SU-DHL-6 (cell line): ENCODE results near the gene HPCAL4.

ENCODE experiments used
- H2AFZ ChIP-seq: fragments of 200-600 bp; sonication (generic); 2 replicates; pipeline ENCODE4 v1.6.1; 2014; ENCODE audit warnings: low read depth, mild to moderate bottlenecking, moderate library complexity, mixed read lengths, antibody characterized with exemption, low read length; ENCODE audit not compliant: severe bottlenecking
- H3F3A ChIP-seq: fragments of 200-600 bp; shearing (Covaris generic); 2 replicates; pipeline ENCODE4 v1.6.0; 2016; ENCODE audit warnings: antibody characterized with exemption, mild to moderate bottlenecking; ENCODE audit not compliant: insufficient read depth
- H3K27ac ChIP-seq: fragments of 200-600 bp; sonication (generic); 2 replicates; pipeline ENCODE4 v1.5.1; 2016; ENCODE audit warnings: low read depth, mild to moderate bottlenecking, low read length, moderate library complexity, mixed read lengths
- H3K27me3 ChIP-seq: fragments of 200-600 bp; sonication (generic), shearing (Covaris generic); 2 replicates; pipeline ENCODE4 v1.6.0; 2014; ENCODE audit warnings: mild to moderate bottlenecking, low read length
- H3K36me3 ChIP-seq: fragments of 200-600 bp; sonication (generic); 2 replicates; pipeline ENCODE4 v1.6.1; 2014; ENCODE audit warnings: mild to moderate bottlenecking, low read length, mixed read lengths
- H3K4me2 ChIP-seq: fragments of 300-600, 200-600 bp; shearing (Covaris generic), sonication (generic); 2 replicates; pipeline ENCODE4 v1.6.0; 2014; ENCODE audit warnings: low read length, low read depth, mild to moderate bottlenecking; ENCODE audit not compliant: poor library complexity, severe bottlenecking
- H3K4me3 ChIP-seq: fragments of 200-600 bp; sonication (generic); 2 replicates; pipeline ENCODE4 v1.5.1; 2014; ENCODE audit warnings: antibody characterized with exemption, low read length, mild to moderate bottlenecking, mixed read lengths; ENCODE audit not compliant: insufficient read depth, poor library complexity, severe bottlenecking
- H3K79me2 ChIP-seq: fragments of 200-600 bp; sonication (generic); 2 replicates; pipeline ENCODE4 v1.6.1; 2014; ENCODE audit warnings: mild to moderate bottlenecking, low read length, moderate library complexity; ENCODE audit not compliant: insufficient read depth
- H3K9ac ChIP-seq: fragments of 200-600 bp; sonication (generic); 2 replicates; pipeline ENCODE4 v1.7.0; 2014; ENCODE audit warnings: mild to moderate bottlenecking, low read length
- H3K9me2 ChIP-seq: fragments of 200-600 bp; sonication (generic); replicated peaks from 2 replicates; pipeline ENCODE4 v1.6.1; 2014; ENCODE audit warnings: low read length; ENCODE audit not compliant: insufficient read depth
- H3K9me3 ChIP-seq: fragments of 200-600 bp; sonication (generic); 2 replicates; pipeline ENCODE4 v1.6.1; 2014; ENCODE audit warnings: low read length, mixed read lengths; ENCODE audit not compliant: insufficient read depth
- H4K20me1 ChIP-seq: fragments of 200-600 bp; sonication (generic); 2 replicates; pipeline ENCODE4 v1.6.1; 2014; ENCODE audit warnings: low read depth, mild to moderate bottlenecking, antibody characterized with exemption, low read length, moderate library complexity, mixed read lengths
- EZH2phosphoT487 ChIP-seq: fragments of 200-600 bp; sonication (generic), shearing (Covaris generic); conservative IDR thresholded peaks from 2 replicates; pipeline ENCODE4 v1.6.1; 2018; ENCODE audit warnings: mild to moderate bottlenecking, antibody characterized with exemption, low read length, moderate library complexity, mixed read lengths
- TF ChIP-seq, protein P1 (sequence below): fragments of 200-600 bp; sonication (generic); IDR thresholded peaks from one replicate; pipeline ENCODE4 v1.5.1; 2017; ENCODE audit warnings: antibody characterized with exemption, mild to moderate bottlenecking, low read length, moderate library complexity; ENCODE audit not compliant: insufficient read depth, poor library complexity, severe bottlenecking

The HPCAL4 gene

DNA sequence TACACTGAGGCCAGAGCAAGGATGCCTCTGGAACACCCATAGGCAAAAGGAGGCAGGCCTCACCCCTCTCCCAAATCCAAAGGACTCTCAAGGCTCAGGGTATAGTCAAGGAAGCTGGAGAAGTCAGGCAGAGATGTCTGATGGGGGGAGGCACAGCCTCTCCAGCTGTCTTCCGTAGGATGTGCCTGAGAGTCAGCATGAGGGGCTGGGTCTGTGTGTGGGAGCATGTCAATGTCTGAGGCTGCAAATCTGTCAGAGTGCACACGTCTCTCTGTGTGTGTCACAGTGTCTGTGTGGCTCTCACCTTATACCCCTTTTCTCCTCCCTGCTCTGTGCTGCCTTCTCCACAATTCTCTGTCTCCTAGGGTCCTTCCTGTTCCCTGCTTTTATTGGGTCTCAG is 4.0 kb downstream of the HPCAL4 start:
- H3K9me3 ChIP-seq = no peaks in the 10 kb centered on the region
- H3K27me3 ChIP-seq = no peaks in the 10 kb centered on the region

DNA sequence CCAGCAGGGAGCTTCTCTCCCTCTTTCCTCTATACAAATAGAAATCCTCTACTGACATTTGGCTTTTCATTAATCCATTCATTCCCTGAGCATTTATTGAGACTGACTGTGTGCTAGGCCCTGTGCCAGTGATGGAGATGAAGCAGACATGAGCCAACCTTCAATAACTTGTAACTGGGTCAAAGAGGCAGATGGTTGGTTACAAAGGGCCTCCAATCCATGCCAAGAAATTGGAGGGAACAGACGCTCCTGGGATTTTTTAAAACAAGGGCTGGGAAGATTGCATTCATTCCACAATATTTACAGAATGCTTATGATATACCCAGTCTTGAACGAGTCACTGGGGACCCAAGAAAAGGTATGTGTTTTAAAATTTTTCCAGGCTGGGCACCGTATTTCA is 6.2 kb downstream of the HPCAL4 start:
- no peak for TF ChIP-seq EZH2phosphoT487
- TF ChIP-seq, protein P1, sequence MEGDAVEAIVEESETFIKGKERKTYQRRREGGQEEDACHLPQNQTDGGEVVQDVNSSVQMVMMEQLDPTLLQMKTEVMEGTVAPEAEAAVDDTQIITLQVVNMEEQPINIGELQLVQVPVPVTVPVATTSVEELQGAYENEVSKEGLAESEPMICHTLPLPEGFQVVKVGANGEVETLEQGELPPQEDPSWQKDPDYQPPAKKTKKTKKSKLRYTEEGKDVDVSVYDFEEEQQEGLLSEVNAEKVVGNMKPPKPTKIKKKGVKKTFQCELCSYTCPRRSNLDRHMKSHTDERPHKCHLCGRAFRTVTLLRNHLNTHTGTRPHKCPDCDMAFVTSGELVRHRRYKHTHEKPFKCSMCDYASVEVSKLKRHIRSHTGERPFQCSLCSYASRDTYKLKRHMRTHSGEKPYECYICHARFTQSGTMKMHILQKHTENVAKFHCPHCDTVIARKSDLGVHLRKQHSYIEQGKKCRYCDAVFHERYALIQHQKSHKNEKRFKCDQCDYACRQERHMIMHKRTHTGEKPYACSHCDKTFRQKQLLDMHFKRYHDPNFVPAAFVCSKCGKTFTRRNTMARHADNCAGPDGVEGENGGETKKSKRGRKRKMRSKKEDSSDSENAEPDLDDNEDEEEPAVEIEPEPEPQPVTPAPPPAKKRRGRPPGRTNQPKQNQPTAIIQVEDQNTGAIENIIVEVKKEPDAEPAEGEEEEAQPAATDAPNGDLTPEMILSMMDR = no peak
- no peak overlapping the region for H3K4me2 ChIP-seq
- H3K9me2 ChIP-seq = no peaks in the 10 kb centered on the region
- H3K79me2 ChIP-seq = no peaks in the 10 kb centered on the region
- H3K27me3 ChIP-seq = no peaks in the 10 kb centered on the region
- no peak overlapping the region for H3K4me3 ChIP-seq
- H4K20me1 ChIP-seq = no peaks in the 10 kb centered on the region
- no peaks in the 10 kb centered on the region for H3K36me3 ChIP-seq
- no peaks in the 10 kb centered on the region for H3K9me3 ChIP-seq
- H2AFZ ChIP-seq = no peak overlapping the region
- no peak overlapping the region for H3K9ac ChIP-seq
- H3K27ac ChIP-seq = no peak overlapping the region
- H3F3A ChIP-seq = no peaks in the 10 kb centered on the region

More for the DNA sequence above, 4.0 kb downstream of the HPCAL4 start:
- TF ChIP-seq, protein P1 = no peak
- no peak for TF ChIP-seq EZH2phosphoT487
- no peak overlapping the region for H2AFZ ChIP-seq
- no peak overlapping the region for H3K27ac ChIP-seq
- no peak overlapping the region for H3K4me2 ChIP-seq
- no peaks in the 10 kb centered on the region for H3K79me2 ChIP-seq
- H3K36me3 ChIP-seq = no peaks in the 10 kb centered on the region
- no peaks in the 10 kb centered on the region for H3K9me2 ChIP-seq
- H3K9ac ChIP-seq = no peak overlapping the region
- H3F3A ChIP-seq = no peaks in the 10 kb centered on the region
- H3K4me3 ChIP-seq = no peak overlapping the region
- H4K20me1 ChIP-seq = no peaks in the 10 kb centered on the region

DNA sequence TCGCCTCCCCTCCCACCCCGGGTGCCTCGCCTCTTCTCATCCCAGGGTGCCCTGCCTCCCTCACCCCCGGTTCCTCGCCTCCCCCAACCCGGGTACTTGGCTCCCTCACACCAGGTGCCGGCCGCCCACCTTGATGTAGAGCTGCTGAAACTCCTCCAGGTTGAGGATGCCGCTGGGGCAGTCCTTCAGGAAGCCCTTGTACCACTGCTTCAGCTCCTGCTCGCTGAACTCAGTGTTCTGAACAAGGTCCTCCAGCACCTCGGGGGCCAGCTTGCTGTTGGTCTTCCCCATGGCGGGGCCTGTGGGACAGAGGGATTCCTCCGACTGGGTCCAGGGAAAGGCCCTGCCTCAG is 6.9 kb downstream of the HPCAL4 start:
- Histone ChIP-seq H3K4me2 (no peak overlapping the region), H3F3A (no peaks in the 10 kb centered on the region), H3K9me3 (no peaks in the 10 kb centered on the region), H2AFZ (no peak overlapping the region), H3K27ac (no peak overlapping the region), H3K4me3 (no peak overlapping the region), H4K20me1 (no peaks in the 10 kb centered on the region), H3K79me2 (no peaks in the 10 kb centered on the region), H3K27me3 (no peaks in the 10 kb centered on the region), H3K36me3 (no peaks in the 10 kb centered on the region), H3K9me2 (no peaks in the 10 kb centered on the region), H3K9ac (no peak overlapping the region)
- TF ChIP-seq EZH2phosphoT487 = no peak
- TF ChIP-seq, protein P1 = no peak
